NCI-H2029 (cell line): Measurements from ENCODE around the gene KCNIP3.
"Not testable (repeated sequence)": the region's sequence is repeated elsewhere in the genome, so short reads cannot be mapped to it uniquely, and the experiment has no call there.

Source experiments
- DNase-seq: peaks from one replicate; lab custom pipeline; 2025; lab: John Stamatoyannopoulos, UW

KCNIP3 gene

GRCh38 chr2:95383635-95384027 lies 86.5 kb downstream of the KCNIP3 start:
- DNase-seq: no peak

DNA sequence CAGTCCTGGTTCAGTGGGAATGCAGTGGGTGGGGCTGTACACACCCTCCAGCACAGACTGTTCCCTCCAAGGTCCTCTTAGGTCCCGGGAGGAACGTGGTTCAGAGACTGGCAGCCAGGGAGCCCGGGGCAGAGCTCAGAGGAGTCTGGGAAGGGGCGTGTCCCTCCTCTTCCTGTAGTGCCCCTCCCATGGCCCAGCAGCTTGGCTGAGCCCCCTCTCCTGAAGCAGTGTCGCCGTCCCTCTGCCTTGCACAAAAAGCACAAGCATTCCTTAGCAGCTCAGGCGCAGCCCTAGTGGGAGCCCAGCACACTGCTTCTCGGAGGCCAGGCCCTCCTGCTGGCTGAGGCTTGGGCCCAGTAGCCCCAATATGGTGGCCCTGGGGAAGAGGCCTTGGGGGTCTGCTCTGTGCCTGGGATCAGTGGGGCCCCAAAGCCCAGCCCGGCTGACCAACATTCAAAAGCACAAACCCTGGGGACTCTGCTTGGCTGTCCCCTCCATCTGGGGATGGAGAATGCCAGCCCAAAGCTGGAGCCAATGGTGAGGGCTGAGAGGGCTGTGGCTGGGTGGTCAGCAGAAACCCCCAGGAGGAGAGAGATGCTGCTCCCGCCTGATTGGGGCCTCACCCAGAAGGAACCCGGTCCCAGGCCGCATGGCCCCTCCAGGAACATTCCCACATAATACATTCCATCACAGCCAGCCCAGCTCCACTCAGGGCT lies 87.9 kb downstream of the KCNIP3 start:
- no peak for DNase-seq

DNA sequence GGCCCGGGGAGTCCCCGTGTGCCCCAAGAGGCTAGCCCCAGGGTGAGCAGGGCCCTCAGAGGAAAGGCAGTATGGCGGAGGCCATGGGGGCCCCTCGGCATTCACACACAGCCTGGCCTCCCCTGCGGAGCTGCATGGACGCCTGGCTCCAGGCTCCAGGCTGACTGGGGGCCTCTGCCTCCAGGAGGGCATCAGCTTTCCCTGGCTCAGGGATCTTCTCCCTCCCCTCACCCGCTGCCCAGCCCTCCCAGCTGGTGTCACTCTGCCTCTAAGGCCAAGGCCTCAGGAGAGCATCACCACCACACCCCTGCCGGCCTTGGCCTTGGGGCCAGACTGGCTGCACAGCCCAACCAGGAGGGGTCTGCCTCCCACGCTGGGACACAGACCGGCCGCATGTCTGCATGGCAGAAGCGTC lies 88.4 kb downstream of the KCNIP3 start:
- no peak for DNase-seq

DNA sequence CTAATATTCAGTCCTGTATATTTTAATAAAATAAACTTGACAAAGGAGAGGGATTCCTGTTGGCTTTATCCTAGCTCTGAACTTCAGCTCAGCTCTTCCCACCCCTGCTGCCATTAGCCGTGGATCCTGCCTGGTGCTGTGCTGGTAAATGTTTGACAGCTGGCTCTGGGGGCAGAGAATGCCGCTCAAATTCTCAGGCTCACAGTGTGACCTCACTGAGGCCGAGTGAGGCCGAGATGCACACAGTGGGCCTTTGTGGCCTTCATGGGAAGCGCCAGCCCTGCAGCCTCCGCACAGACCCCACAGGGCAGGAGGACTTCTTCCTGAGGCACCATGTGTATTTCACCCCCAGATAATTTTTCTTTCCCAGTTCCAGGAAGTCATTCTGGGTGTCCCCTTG lies 88.9 kb downstream of the KCNIP3 start:
- DNase-seq: no peak

DNA sequence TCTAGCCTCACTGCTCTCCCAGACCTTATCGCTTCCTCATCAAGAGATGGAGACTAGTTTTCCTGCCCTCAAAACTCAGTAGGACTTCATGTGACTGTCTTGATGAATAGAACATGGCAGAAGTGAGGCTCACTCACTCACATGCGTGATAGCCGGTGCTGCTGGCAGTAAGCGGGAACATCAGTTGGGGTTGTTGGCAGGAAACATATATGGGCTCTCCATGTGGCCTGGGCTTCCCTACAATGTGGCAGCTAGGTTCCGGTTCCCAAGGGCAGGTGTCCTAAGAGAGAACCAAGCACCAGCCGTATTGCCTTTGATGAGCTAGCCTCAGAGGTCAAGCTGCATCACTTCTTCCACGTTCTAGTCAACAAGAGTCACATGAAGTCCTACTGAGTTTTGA lies 90.2 kb downstream of the KCNIP3 start:
- no peak for DNase-seq

GRCh38 chr2:95388091-95388692 lies 91.0 kb downstream of the KCNIP3 start:
- no peak for DNase-seq

- no peak for DNase-seq
Observed at GRCh38 chr2:95388856-95389244, 91.7 kb downstream of the KCNIP3 start.

GRCh38 chr2:95389245-95390119 lies 92.3 kb downstream of the KCNIP3 start:
- peak; percentile 1 for DNase-seq

GRCh38 chr2:95390272-95390880 lies 93.2 kb downstream of the KCNIP3 start:
- no peak for DNase-seq

GRCh38 chr2:95390881-95391321 lies 93.8 kb downstream of the KCNIP3 start:
- no peak for DNase-seq

GRCh38 chr2:95391641-95392310 lies 94.6 kb downstream of the KCNIP3 start:
- no peak for DNase-seq

GRCh38 chr2:95392320-95392719 lies 95.2 kb downstream of the KCNIP3 start:
- DNase-seq: no peak

- no peak for DNase-seq
Observed at GRCh38 chr2:95392730-95393455, 95.7 kb downstream of the KCNIP3 start.

DNA sequence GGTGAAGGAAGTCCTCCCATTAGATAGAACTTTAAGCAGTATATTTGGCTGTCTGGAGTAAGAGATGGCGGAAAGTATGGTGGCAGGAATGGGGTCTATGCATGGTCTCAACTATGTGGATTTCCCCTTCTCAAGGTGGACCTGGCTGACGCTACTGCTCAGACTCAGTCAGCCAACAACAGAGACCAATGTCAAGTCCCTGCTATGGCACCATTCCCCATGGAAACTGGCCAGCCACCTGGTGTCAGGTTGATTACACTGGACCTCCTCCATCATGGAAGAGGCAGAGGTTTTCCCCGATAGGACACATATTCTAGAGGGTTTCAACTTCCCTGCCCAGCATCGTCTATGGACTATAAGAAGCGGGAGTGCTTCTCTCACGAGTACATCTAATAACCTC lies 96.8 kb downstream of the KCNIP3 start:
- DNase-seq: no peak

DNA sequence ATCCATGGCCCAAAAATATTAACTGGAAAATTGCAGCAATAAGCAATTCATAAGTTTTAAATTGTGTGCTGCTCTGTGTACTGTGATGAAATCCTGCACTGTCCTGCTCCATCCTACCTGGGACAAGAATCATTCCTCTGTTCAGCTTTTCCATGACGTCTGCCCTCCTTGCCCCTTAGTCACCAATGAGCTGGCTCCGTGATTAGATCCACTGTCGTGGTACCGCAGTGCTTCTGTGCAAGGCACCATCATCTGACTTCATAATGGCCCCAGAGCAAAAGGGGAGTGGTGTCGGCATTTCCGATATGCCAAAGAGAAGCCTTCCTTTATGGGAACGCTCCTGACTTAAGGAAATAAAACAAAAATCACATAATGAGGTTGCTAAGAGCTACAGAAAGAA lies 101.9 kb downstream of the KCNIP3 start:
- no peak for DNase-seq

DNA sequence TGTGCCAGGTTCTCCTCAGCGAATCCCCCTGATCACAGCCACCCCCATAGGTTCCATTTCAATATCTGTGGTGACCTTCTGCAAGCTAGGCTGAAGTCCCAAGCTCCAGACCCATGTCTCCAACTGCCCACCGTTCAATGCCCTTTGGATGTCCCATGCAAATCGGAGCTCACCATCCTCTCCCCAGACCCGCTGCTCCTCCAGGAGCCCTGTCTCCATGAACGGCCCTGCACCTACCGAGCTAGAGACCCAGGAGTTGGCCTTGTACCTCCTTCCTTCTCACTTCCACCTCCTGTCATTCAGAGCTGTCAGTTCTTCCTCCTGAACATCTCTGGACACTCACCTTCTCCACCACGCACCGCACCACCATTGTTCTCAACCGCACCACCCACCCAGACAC lies 104.3 kb downstream of the KCNIP3 start:
- DNase-seq: no peak

DNA sequence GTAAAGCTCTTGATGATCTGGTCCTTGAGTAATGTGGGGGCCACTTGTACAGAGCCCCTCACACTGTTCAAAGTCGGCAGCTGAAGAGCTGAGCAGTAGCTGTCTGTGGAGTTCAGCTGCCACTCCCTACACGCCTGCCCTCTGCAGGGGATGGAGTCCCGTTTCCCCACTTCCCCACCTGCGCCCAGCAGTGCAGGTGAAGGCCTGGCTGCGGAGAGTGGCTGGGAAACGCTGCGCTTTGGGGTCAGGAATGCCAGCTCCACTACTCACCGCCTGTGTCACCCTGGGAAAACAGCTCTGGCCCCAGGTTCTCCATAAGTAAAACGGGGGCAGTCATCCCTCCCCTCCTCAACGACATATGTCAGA lies 104.8 kb downstream of the KCNIP3 start:
- not testable (repeated sequence) for DNase-seq

DNA sequence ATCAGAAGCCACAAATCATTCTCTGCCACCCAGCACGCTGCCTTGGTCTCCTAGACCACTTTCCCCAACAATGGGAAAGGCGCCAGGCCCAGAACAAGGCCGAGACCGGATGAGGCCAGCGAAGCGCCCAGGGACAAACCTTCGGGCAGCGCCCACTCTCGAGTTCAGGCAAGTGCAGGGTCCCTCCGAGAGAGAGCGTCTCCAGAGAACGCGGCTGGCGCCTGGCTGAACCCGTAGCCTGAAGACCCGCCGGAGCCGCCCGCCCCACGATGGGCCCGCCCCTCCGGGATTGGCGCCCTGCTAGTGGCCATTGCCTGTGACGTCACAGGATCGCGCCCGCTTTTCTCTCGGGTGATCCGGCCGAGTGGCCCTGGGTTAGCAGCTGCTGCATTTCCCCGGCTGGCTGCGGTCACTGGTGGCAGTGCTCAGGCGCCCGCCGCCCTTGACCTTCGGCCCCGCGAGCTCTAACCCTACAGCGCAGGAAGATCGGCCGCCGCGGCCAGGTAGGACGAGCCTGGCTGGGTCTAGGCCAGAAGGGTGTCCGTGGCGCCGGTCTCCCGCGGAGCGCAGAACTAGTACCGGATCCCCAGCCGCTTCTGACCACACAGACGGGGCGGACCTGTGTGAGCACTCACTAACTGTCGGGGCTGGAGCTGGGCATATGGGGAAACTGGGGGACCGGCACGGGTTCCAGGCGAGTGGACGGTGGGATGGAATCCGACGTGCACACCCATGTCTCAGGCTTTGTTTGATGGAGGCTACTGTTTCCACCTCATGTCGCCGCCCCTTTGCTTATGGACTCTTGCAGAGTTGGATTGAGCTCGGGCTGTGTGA lies 105.4 kb downstream of the KCNIP3 start, which contains the start of gene FAHD2A:
Gene FAHD2A, plus strand, starts transcription at position 339 of the 834 bp plus-strand sequence. CDS start 2,851 bp downstream, outside the sequence.
- DNase-seq: peak; percentile 83

DNA sequence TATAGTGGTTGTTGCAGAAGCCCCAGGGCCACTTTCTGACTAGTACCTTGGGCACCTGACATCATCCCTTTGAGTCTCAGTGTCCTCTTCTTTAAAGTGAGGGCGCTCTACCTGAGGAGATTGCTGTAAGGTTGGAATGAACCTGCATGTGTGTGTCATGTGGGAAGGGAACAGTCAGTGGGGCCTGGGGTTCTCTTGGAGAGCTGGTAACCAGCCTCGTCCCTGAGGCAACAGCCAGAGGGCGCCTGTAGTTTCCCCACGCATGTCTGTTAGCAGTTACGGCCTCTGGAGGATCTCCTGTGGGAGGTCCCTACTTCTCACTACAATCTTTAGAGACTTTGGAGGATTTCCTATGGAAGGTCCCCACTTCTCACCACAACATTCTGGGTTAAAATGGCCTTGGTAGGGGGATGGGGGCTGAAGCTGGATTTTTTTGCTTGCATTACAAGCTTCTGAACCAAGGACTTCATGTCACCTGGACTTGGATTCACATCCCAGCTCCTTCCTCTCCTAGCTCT lies 106.1 kb downstream of the KCNIP3 start:
- DNase-seq: not testable (repeated sequence)

- DNase-seq: not testable (repeated sequence)
Observed at GRCh38 chr2:95403824-95404223, 106.7 kb downstream of the KCNIP3 start.
